WTC11 (cell line): ENCODE data around the gene ELP4.

Experiments
- ATF1 ChIP-seq: sonication (generic); formaldehyde crosslinking; IDR thresholded peaks from 2 replicates; pipeline ENCODE4 v1.8.1; 2023; ENCODE audit warnings: mild to moderate bottlenecking, moderate library complexity, missing genetic modification reagents
- ESRRA ChIP-seq: sonication (generic); formaldehyde crosslinking; IDR thresholded peaks from 2 replicates; pipeline ENCODE4 v1.8.1; 2022; ENCODE audit warnings: mild to moderate bottlenecking, missing genetic modification reagents, borderline replicate concordance
- GABPB1 ChIP-seq: sonication (generic); formaldehyde crosslinking; IDR thresholded peaks from 2 replicates; pipeline ENCODE4 v1.8.1; 2023; ENCODE audit warnings: mild to moderate bottlenecking, missing genetic modification reagents
- JUN ChIP-seq: sonication (generic); formaldehyde crosslinking; IDR thresholded peaks from 2 replicates; pipeline ENCODE4 v1.8.0; 2023; ENCODE audit warnings: mild to moderate bottlenecking, missing genetic modification reagents
- KAT7 ChIP-seq: sonication (generic); formaldehyde crosslinking; IDR thresholded peaks from 2 replicates; pipeline ENCODE4 v1.8.1; 2023; ENCODE audit warnings: missing genetic modification reagents, mild to moderate bottlenecking, borderline replicate concordance
- RELA ChIP-seq: sonication (generic); formaldehyde crosslinking; IDR thresholded peaks from 2 replicates; pipeline ENCODE4 v1.8.1; 2022; ENCODE audit warnings: missing genetic modification reagents, mild to moderate bottlenecking, borderline replicate concordance
- SMAD4 ChIP-seq: sonication (generic); formaldehyde crosslinking; IDR thresholded peaks from 2 replicates; pipeline ENCODE4 v1.8.0; 2022; ENCODE audit warnings: mild to moderate bottlenecking, missing genetic modification reagents
- SP1 ChIP-seq: sonication (generic); formaldehyde crosslinking; conservative IDR thresholded peaks from 2 replicates; pipeline ENCODE4 v1.8.1; 2022; ENCODE audit warnings: missing genetic modification reagents
- ZNF232 ChIP-seq: sonication (generic); formaldehyde crosslinking; IDR thresholded peaks from 2 replicates; pipeline ENCODE4 v1.8.0; 2022; ENCODE audit warnings: mild to moderate bottlenecking, missing genetic modification reagents
- TF ChIP-seq, protein P1 (sequence below): fragments of 200-600 bp; IDR thresholded peaks from 2 replicates; pipeline ENCODE4 v1.8.0; 2022; ENCODE audit warnings: antibody characterized with exemption
- TF ChIP-seq, protein P2 (sequence below): sonication (generic); formaldehyde crosslinking; IDR thresholded peaks from 2 replicates; pipeline ENCODE4 v1.8.0; 2022; ENCODE audit warnings: mild to moderate bottlenecking, missing genetic modification reagents
- TF ChIP-seq, protein P3 (sequence below): sonication (generic); formaldehyde crosslinking; IDR thresholded peaks from 2 replicates; pipeline ENCODE4 v1.8.0; 2023; ENCODE audit warnings: missing genetic modification reagents

DNA sequence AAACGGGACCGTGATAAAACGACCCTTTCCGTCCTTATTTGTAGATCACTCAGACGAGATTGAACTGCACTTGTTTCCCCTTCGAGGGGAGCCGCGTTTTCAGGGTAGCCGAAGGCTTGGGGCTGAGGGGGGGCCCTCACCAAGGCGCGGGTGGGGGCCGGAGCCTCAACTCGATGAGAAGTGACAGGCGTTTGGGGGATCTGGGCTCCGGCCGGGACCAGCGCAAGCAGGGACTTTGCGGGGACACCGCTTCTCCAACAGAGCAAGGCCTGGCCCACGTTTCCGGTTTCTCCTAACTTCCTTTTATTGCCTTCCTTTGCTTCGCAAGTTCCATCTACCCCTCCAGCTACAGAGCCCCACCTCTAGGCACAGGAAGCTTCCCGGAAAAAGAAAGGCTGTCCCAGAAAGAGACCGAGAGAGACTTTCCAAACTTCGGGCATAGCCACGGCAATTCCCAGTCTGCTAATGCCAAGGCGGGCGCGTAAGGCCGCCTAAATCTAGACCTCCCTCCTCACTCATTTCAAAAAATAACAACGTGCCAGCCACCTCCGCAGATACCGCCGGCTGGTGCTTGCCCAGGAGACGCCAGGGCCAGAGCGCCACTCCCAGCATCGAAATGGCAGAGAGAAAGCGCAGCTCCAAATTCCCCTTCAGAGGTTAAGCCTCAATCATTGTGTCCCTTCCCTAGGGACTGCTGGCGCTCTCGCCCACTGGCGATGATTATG lies 294.9 kb downstream of the ELP4 start:
- TF ChIP-seq, protein P1, sequence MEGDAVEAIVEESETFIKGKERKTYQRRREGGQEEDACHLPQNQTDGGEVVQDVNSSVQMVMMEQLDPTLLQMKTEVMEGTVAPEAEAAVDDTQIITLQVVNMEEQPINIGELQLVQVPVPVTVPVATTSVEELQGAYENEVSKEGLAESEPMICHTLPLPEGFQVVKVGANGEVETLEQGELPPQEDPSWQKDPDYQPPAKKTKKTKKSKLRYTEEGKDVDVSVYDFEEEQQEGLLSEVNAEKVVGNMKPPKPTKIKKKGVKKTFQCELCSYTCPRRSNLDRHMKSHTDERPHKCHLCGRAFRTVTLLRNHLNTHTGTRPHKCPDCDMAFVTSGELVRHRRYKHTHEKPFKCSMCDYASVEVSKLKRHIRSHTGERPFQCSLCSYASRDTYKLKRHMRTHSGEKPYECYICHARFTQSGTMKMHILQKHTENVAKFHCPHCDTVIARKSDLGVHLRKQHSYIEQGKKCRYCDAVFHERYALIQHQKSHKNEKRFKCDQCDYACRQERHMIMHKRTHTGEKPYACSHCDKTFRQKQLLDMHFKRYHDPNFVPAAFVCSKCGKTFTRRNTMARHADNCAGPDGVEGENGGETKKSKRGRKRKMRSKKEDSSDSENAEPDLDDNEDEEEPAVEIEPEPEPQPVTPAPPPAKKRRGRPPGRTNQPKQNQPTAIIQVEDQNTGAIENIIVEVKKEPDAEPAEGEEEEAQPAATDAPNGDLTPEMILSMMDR = no peak
- no peak for TF ChIP-seq ATF1 (CRISPR knock-in tag)
- TF ChIP-seq RELA (CRISPR knock-in tag) = no peak
- TF ChIP-seq JUN (CRISPR knock-in tag) = no peak
- no peak for TF ChIP-seq SP1
- TF ChIP-seq, protein P2, sequence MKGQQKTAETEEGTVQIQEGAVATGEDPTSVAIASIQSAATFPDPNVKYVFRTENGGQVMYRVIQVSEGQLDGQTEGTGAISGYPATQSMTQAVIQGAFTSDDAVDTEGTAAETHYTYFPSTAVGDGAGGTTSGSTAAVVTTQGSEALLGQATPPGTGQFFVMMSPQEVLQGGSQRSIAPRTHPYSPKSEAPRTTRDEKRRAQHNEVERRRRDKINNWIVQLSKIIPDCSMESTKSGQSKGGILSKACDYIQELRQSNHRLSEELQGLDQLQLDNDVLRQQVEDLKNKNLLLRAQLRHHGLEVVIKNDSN (CRISPR knock-in tag) = no peak
- TF ChIP-seq, protein P3, sequence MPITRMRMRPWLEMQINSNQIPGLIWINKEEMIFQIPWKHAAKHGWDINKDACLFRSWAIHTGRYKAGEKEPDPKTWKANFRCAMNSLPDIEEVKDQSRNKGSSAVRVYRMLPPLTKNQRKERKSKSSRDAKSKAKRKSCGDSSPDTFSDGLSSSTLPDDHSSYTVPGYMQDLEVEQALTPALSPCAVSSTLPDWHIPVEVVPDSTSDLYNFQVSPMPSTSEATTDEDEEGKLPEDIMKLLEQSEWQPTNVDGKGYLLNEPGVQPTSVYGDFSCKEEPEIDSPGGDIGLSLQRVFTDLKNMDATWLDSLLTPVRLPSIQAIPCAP = no peak
- no peak for TF ChIP-seq SMAD4
- TF ChIP-seq KAT7 (CRISPR knock-in tag) = no peak
- no peak for TF ChIP-seq ESRRA (CRISPR knock-in tag)
- no peak for TF ChIP-seq ZNF232 (CRISPR knock-in tag)
- no peak for TF ChIP-seq GABPB1 (CRISPR knock-in tag)
